ENCODE data around the gene MFSD8.

DNA sequence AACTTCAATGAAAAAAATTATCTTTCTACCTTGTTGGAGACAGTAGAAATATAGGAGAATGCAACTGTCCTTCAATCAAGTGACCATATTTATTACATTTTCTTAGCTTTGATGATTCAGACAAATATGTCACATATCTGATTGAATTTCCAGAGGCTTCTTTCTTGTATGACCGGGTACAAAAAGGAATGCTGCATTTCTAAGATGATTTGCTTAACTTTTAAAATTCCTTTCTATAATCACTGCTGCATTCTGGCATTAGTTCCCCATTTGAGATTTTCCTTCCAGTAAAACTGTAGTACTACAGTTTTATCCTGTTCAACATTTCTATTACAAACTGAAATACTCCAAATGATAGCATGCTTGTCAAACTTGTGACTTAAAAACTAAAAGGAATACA, 5.2 kb downstream of the MFSD8 start:
- TF ChIP-seq, protein P1, sequence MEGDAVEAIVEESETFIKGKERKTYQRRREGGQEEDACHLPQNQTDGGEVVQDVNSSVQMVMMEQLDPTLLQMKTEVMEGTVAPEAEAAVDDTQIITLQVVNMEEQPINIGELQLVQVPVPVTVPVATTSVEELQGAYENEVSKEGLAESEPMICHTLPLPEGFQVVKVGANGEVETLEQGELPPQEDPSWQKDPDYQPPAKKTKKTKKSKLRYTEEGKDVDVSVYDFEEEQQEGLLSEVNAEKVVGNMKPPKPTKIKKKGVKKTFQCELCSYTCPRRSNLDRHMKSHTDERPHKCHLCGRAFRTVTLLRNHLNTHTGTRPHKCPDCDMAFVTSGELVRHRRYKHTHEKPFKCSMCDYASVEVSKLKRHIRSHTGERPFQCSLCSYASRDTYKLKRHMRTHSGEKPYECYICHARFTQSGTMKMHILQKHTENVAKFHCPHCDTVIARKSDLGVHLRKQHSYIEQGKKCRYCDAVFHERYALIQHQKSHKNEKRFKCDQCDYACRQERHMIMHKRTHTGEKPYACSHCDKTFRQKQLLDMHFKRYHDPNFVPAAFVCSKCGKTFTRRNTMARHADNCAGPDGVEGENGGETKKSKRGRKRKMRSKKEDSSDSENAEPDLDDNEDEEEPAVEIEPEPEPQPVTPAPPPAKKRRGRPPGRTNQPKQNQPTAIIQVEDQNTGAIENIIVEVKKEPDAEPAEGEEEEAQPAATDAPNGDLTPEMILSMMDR (IDR thresholded peaks at IDR 0.05; ENCODE audit: low read depth, low read length): no peak
- no peak for TF ChIP-seq EZH2phosphoT487 (IDR thresholded peaks at IDR 0.05; ENCODE audit: low read depth)
